NCI-H510A treated with DMSO at 0.1 percent for 48 hours (cell line): ENCODE data around the gene HLA-DPA1.

Source experiments
- DNase-seq: peaks from one replicate; lab custom pipeline; 2025; lab: John Stamatoyannopoulos, UW

HLA-DPA1 gene

GRCh38 chr6:33017694-33018353, 55.6 kb downstream of the HLA-DPA1 start:
- DNase-seq, result no peak

GRCh38 chr6:33017018-33017417, 56.4 kb downstream of the HLA-DPA1 start:
- no peak for DNase-seq

DNA sequence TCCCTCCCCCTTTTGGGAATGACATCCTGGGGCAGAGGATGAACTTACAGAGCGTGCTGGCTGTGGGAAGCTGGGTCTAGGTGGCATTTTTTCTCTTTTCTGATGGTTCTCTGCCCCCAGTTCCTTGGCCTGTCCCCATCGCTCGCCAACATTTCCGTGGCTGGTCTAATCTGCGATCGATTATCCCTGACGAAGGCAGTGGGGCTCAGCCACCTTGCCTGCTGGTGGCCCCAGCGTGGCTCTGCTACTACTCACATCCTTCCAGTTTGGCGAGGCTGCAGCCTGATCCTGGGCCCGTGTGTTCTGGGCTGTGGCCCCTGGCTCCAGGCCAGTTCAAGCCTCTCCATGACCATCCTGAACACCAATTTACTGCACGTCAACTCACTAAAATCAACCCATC, 57.7 kb downstream of the HLA-DPA1 start:
- no peak for DNase-seq

- DNase-seq, result peak; percentile 91
Observed at GRCh38 chr6:33014841-33015634, 58.4 kb downstream of the HLA-DPA1 start.
